Upper lobe of left lung (tissue), 6 donors: ENCODE measurements around the gene TMEM18. TPM values are rescaled to one million over a fixed set of nuclear protein-coding genes. Genes with fewer than 3 reads are reported as not detected.
A peak's percentile ranks its signal among the peaks of the same experiment; 100 is the strongest.

Experiments
- ATAC-seq, 2 donors: fragments of 200-7000 bp; cut with Tn5 transposase; one replicate each; pipeline ENCODE4 v1.9.1; 2022; ENCODE audit warnings: mild to moderate bottlenecking in 2 of 2, moderate library complexity in 2 of 2; ENCODE audit not compliant: low FRiP score in 2 of 2
- DNase-seq, 2 donors: peaks; one replicate each; pipeline ENCODE4 v3.0.0-alpha.2; 2019 to 2020
- H3K27ac ChIP-seq, 4 donors: fragments of 200-600 bp; sonication (generic); one replicate each; pipeline ENCODE4 v1.5.1; 2016 to 2019
- H3K27me3 ChIP-seq, 4 donors: fragments of 200-600 bp; sonication (generic); one replicate each; pipeline ENCODE4 v1.5.1; 2017 to 2019
- H3K36me3 ChIP-seq, 4 donors: fragments of 200-600 bp; sonication (generic); one replicate each; pipeline ENCODE4 v1.5.1; 2016 to 2019
- H3K4me1 ChIP-seq, 4 donors: fragments of 200-600 bp; sonication (generic); one replicate each; pipeline ENCODE4 v1.5.1; 2018 to 2019
- H3K4me3 ChIP-seq, 4 donors: fragments of 200-600 bp; sonication (generic); one replicate each; pipeline ENCODE4 v1.5.1; 2017 to 2019; ENCODE audit warnings: mild to moderate bottlenecking in 2 of 4, moderate library complexity in 1 of 4
- H3K9me3 ChIP-seq, 4 donors: fragments of 200-600 bp; sonication (generic); one replicate each; pipeline ENCODE4 v1.5.1; 2018 to 2019
- EP300 ChIP-seq, 4 donors: sonication (generic); formaldehyde crosslinking; IDR thresholded peaks; one replicate each; pipeline ENCODE4 v1.5.1; 2017; ENCODE audit warnings: antibody characterized with exemption in 4 of 4, control low read depth in 2 of 4
- POLR2A ChIP-seq, 4 donors: fragments of 450-650 bp; IDR thresholded peaks; one replicate each; pipeline ENCODE4 v1.5.1; 2016 to 2017; ENCODE audit warnings: antibody characterized with exemption in 4 of 4, mild to moderate bottlenecking in 2 of 4
- POLR2AphosphoS5 ChIP-seq, 2 donors: sonication (generic); formaldehyde crosslinking; IDR thresholded peaks; one replicate each; pipeline ENCODE4 v1.5.1; 2017; ENCODE audit warnings: antibody characterized with exemption in 2 of 2
- WGBS, 2 donors: methylation state at CpG; one replicate each; pipeline ENCODE4 v1.1.5; 2017 to 2018; 5-methylcytosine and 5-hydroxymethylcytosine counted together
- total RNA-seq, 6 donors: library from RNA; depleted of rRNA in 4 of 6; stranded (reverse); fragments of >200 nt in 4 of 6; gene quantifications; one replicate each; pipeline versions ENCODE4 v1.1.0 to v1.2.1, GENCODE V29; 2016 to 2021
- TF ChIP-seq, protein P1 (sequence below), 6 experiments: fragments of 450-650 bp in 4 of 6; fragments of 200-600 bp in 2 of 6; sonication (generic) in 2 of 6; IDR thresholded peaks; one replicate each; pipeline ENCODE4 v1.5.1; 2016 to 2019; ENCODE audit warnings: antibody characterized with exemption in 6 of 6
- donor health status: DM: no; HTN: no; CAD: no; lungs with moderate emphysema.
- donor health status: DM: no; HTN: yes; CAD: no; lungs with severe emphysema.

Gene TMEM18
- total RNA-seq, 6 donors from 2014 or later = 5.0 to 31.4 (median 17.3) TPM

DNA sequence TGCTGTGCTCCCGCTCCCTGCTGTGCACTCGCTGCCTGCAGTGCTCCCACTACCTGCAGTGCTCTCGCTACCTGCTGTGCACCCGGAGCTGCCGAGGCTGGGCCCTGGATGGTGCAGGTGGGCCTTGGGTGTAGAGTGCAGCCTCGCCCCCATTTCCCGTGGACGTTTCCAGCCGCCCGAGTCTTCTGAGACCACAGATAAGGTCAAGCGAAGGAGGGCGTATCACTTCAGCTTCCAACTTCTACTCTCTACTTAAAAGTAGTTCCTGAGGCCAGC, 15.9 kb downstream of the TMEM18 start:
- H3K27ac ChIP-seq = no peak overlapping the region
- peaks cover 0 to 14% (median 8%) of the 10 kb centered on the region in 4 donors for H3K9me3 ChIP-seq
- no peaks in the 10 kb centered on the region for H3K27me3 ChIP-seq
- no peaks in the 10 kb centered on the region for H3K4me1 ChIP-seq
- H3K36me3 ChIP-seq = peaks cover 0 to 22% (median 6%) of the 10 kb centered on the region in 4 donors
- peak in 1 of 2 donors; percentile 71 for DNase-seq
- no peak overlapping the region for H3K4me3 ChIP-seq
- peak in 1 of 2 donors; percentile 17 for ATAC-seq
- 93 to 95% methylated on average over 4 to 12 of the region's 12 CpGs for WGBS, 2 donors
- TF ChIP-seq, protein P1, sequence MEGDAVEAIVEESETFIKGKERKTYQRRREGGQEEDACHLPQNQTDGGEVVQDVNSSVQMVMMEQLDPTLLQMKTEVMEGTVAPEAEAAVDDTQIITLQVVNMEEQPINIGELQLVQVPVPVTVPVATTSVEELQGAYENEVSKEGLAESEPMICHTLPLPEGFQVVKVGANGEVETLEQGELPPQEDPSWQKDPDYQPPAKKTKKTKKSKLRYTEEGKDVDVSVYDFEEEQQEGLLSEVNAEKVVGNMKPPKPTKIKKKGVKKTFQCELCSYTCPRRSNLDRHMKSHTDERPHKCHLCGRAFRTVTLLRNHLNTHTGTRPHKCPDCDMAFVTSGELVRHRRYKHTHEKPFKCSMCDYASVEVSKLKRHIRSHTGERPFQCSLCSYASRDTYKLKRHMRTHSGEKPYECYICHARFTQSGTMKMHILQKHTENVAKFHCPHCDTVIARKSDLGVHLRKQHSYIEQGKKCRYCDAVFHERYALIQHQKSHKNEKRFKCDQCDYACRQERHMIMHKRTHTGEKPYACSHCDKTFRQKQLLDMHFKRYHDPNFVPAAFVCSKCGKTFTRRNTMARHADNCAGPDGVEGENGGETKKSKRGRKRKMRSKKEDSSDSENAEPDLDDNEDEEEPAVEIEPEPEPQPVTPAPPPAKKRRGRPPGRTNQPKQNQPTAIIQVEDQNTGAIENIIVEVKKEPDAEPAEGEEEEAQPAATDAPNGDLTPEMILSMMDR (IDR thresholded peaks at IDR 0.05) = no peak
- no peak for TF ChIP-seq POLR2A (IDR thresholded peaks at IDR 0.05)
- TF ChIP-seq EP300 (IDR thresholded peaks at IDR 0.05) = no peak
- no peak for TF ChIP-seq POLR2AphosphoS5 (IDR thresholded peaks at IDR 0.05)

DNA sequence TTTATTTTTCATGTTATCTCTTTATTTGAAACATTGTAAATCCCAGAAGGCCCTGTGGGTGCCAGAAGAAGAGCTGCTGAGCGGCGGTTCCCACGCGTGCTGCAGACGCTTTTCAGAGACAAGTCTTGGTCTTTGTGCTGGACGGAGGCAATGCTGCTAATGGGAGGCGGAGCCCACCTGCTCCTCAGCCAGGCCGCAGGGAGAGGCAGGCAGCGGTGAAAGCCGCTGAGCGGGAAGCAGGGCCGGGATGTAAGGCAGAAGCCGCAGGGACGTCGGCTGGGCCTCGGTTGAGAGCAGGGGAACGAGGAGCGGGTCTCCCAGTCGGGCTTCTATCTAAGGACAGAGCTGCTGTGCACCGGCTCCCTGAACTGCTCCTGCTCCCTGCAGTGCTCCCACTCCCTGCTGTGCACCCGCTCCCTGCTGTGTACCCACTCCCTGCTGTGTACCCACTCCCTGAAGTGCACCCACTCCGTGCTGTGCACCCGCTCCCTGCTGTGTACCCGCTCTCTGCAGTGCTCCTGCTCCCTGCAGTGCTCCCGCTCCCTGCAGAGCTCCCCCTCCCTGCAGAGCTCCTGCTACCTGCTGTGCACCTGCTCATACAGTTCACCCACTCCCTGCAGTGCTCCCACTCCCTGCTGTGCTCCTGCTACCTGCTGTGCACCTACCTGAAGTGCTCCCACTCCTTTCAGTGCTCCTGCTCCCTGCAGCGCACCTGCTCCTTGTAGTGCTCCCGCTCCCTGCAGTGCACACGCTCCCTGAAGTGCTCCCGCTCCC, 16.4 kb downstream of the TMEM18 start:
- H3K27me3 ChIP-seq = no peaks in the 10 kb centered on the region
- peaks cover 0 to 16% (median under 1%) of the 10 kb centered on the region in 4 donors for H3K36me3 ChIP-seq
- no peak overlapping the region for H3K4me3 ChIP-seq
- WGBS, 2 donors = 68 to 72% methylated on average over 29 of the region's 29 CpGs
- peaks cover 0 to 9% (median 6%) of the 10 kb centered on the region in 4 donors for H3K9me3 ChIP-seq
- no peaks in the 10 kb centered on the region for H3K4me1 ChIP-seq
- TF ChIP-seq POLR2A (IDR thresholded peaks at IDR 0.05) (no peak), POLR2AphosphoS5 (IDR thresholded peaks at IDR 0.05) (no peak), EP300 (IDR thresholded peaks at IDR 0.05) (no peak)
- TF ChIP-seq, protein P1 (IDR thresholded peaks at IDR 0.05) = no peak
- no peak overlapping the region for H3K27ac ChIP-seq
- peak in 1 of 2 donors; percentile 16 for ATAC-seq
- peak in 1 of 2 donors; percentile 60 for DNase-seq

DNA sequence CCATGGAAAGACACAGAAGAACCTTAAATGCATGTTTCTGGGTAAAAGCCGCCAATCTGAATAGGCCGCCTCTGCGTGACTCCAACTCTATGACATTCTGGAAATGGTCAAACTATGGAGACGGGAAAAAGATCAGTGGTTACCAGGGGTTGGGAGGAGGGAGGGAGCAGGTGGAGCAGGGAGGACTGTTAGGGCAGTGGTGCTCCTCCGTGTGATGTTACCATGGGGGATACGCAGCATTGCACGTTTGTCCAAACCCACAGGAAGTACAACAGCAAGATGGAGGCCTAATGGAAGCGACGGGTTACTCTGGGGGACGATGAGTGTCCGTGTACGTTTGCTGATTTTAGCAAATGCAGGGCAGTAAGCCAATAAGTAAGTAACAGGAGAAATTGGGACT, 17.2 kb downstream of the TMEM18 start:
- 75 to 83% methylated on average over 12 of the region's 12 CpGs for WGBS, 2 donors
- Histone ChIP-seq H3K27me3 (no peaks in the 10 kb centered on the region), H3K27ac (no peak overlapping the region), H3K36me3 (peaks cover 0 to 14% (median 0%) of the 10 kb centered on the region in 4 donors), H3K9me3 (peaks cover 0 to 2% (median under 1%) of the 10 kb centered on the region in 4 donors), H3K4me3 (no peak overlapping the region), H3K4me1 (no peaks in the 10 kb centered on the region)
- TF ChIP-seq EP300 (IDR thresholded peaks at IDR 0.05) = no peak
- TF ChIP-seq, protein P1 (IDR thresholded peaks at IDR 0.05) = no peak
- TF ChIP-seq POLR2A (IDR thresholded peaks at IDR 0.05) = no peak
- TF ChIP-seq POLR2AphosphoS5 (IDR thresholded peaks at IDR 0.05) = no peak
- ATAC-seq (no peak), DNase-seq (no peak)

DNA sequence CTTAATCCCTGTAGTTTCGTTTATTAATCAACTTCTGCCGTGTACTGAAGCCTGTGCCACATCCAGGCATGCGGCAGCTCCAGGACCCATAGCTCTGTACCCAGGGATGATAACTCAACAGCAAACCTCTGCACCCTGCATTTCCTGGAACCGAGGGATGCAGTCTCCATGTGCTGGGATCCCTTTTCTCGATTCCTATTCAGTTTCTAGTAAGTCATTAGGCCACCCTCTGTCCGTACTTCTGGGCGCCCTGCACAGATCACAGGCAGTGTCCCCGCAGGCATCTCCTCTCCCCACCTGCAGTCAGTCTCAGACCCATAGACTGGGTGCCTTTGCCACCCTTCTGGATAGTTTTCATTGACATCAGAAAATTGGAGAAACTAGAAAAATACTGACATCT, 18.8 kb downstream of the TMEM18 start:
- H3K27me3 ChIP-seq = no peaks in the 10 kb centered on the region
- H3K9me3 ChIP-seq = no peaks in the 10 kb centered on the region
- no peak for TF ChIP-seq POLR2AphosphoS5 (IDR thresholded peaks at IDR 0.05)
- TF ChIP-seq POLR2A (IDR thresholded peaks at IDR 0.05) = no peak
- no peak for TF ChIP-seq EP300 (IDR thresholded peaks at IDR 0.05)
- TF ChIP-seq, protein P1 (IDR thresholded peaks at IDR 0.05) = no peak
- H3K4me3 ChIP-seq = no peak overlapping the region
- peaks cover 0 to 5% (median 0%) of the 10 kb centered on the region in 4 donors for H3K36me3 ChIP-seq
- no peak overlapping the region for H3K27ac ChIP-seq
- ATAC-seq (no peak), DNase-seq (no peak)
- 71 to 85% methylated on average over 8 of the region's 8 CpGs for WGBS, 2 donors
- no peaks in the 10 kb centered on the region for H3K4me1 ChIP-seq

DNA sequence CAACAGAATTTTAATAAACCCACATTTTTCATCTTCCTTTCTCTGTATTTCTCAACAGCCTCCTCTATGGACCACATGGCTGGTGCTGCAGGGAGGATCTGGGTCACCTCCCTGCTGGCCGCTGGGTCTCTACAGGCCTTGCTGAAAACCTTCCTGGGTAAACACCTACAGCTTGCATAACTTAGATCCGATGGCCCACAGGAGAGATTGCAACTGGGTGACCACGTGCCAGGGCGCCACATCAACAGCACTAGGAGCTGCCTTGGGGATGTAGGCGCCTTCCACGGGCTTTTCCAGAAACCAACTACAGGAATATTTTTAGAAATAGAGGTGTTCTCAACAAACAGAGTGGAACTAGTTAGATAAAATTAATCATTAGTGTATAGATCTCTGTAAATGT, 19.4 kb downstream of the TMEM18 start:
- TF ChIP-seq, protein P1 (IDR thresholded peaks at IDR 0.05) = no peak
- TF ChIP-seq POLR2AphosphoS5 (IDR thresholded peaks at IDR 0.05) (no peak), EP300 (IDR thresholded peaks at IDR 0.05) (no peak), POLR2A (IDR thresholded peaks at IDR 0.05) (no peak)
- H3K9me3 ChIP-seq = no peaks in the 10 kb centered on the region
- H3K4me3 ChIP-seq = no peak overlapping the region
- 71 to 83% methylated on average over 6 of the region's 6 CpGs for WGBS, 2 donors
- H3K4me1 ChIP-seq = no peaks in the 10 kb centered on the region
- no peaks in the 10 kb centered on the region for H3K36me3 ChIP-seq
- no peak for ATAC-seq
- no peak overlapping the region for H3K27ac ChIP-seq
- no peaks in the 10 kb centered on the region for H3K27me3 ChIP-seq
- no peak for DNase-seq
